IMR-90 (cell line): ENCODE results near the gene C6orf47. TPM values are rescaled to one million over a fixed set of nuclear protein-coding genes. Genes with fewer than 3 reads are reported as not detected.
A peak's percentile ranks its signal among the peaks of the same experiment; 100 is the strongest.

Experiments used
- ATAC-seq: fragments of 200-7000 bp; cut with Tn5 transposase; 2 replicates; pipeline ENCODE4 v1.9.1; 2020; ENCODE audit warnings: low read depth, mild to moderate bottlenecking, moderate library complexity
- BruUV-seq: library from RNA; stranded (reverse); fragments of 400-500 nt; replicated peaks from 2 replicates; lab custom pipeline; 2021; lab: Mats Ljungman, UMichigan
- CTCF ChIA-PET: fragments of 300-600 bp; formaldehyde crosslinking; extraction: SDS; loops from one replicate; lab custom pipeline; 2021; ENCODE audit warnings: antibody characterized with exemption; lab: Yijun Ruan, JAX
- POLR2A ChIA-PET: fragments of 300-600 bp; sonication (Branson Sonifier 250); formaldehyde crosslinking; loops from one replicate; lab custom pipeline; 2022; ENCODE audit warnings: antibody characterized with exemption; ENCODE audit not compliant: unreplicated experiment; lab: Charles Lee
- DNase-seq: peaks from one replicate; pipeline ENCODE4 v3.0.0; 2013
- H2AFZ ChIP-seq: replicated peaks from 2 replicates; pipeline ENCODE3; 2013; ENCODE audit warnings: low read length, mild to moderate bottlenecking; ENCODE audit not compliant: poor library complexity
- H2AK5ac ChIP-seq: 2 replicates; pipeline ENCODE4 v1.6.1; 2013; ENCODE audit warnings: low read depth, low read length, inconsistent platforms
- H2AK9ac ChIP-seq: replicated peaks from 2 replicates; pipeline ENCODE3; 2013; ENCODE audit warnings: mild to moderate bottlenecking, low read depth, low read length, moderate library complexity; ENCODE audit not compliant: poor library complexity
- H2BK120ac ChIP-seq: 2 replicates; pipeline ENCODE4 v1.6.1; 2013; ENCODE audit warnings: low read depth, low read length, inconsistent platforms
- H2BK15ac ChIP-seq: 3 replicates; pipeline ENCODE4 v1.6.1; 2013; ENCODE audit warnings: low read depth, low read length, inconsistent platforms
- H2BK20ac ChIP-seq: 2 replicates; pipeline ENCODE4 v1.6.1; 2013; ENCODE audit warnings: low read depth, mild to moderate bottlenecking, inconsistent platforms, low read length, moderate library complexity
- H2BK5ac ChIP-seq: 2 replicates; pipeline ENCODE4 v1.6.1; 2013; ENCODE audit warnings: mild to moderate bottlenecking, low read depth, low read length, inconsistent platforms; ENCODE audit not compliant: poor library complexity, severe bottlenecking
- H3K14ac ChIP-seq: replicated peaks from 2 replicates; pipeline ENCODE4 v1.6.1; 2013; ENCODE audit warnings: low read depth, low read length, inconsistent platforms
- H3K18ac ChIP-seq: 2 replicates; pipeline ENCODE4 v1.6.1; 2013; ENCODE audit warnings: low read depth, low read length, control low read depth
- H3K23ac ChIP-seq: 2 replicates; pipeline ENCODE4 v1.6.1; 2013; ENCODE audit warnings: low read depth, low read length, inconsistent platforms
- H3K27ac ChIP-seq: 2 replicates; pipeline ENCODE4 v1.5.1; 2013; ENCODE audit warnings: mild to moderate bottlenecking, control low read depth, low read length; ENCODE audit not compliant: insufficient read depth
- H3K27me3 ChIP-seq: 2 replicates; pipeline ENCODE4 v1.6.1; 2013; ENCODE audit warnings: low read length; ENCODE audit not compliant: control insufficient read depth, insufficient read depth
- H3K36me3 ChIP-seq: 2 replicates; pipeline ENCODE4 v1.6.1; 2013; ENCODE audit warnings: low read length, mixed read lengths; ENCODE audit not compliant: control insufficient read depth, insufficient read depth
- H3K4ac ChIP-seq: 2 replicates; pipeline ENCODE4 v1.6.1; 2013; ENCODE audit warnings: low read depth, low read length, inconsistent platforms
- H3K4me1 ChIP-seq: 2 replicates; pipeline ENCODE4 v1.6.1; 2013; ENCODE audit warnings: low read length, mixed read lengths; ENCODE audit not compliant: control insufficient read depth, insufficient read depth
- H3K4me2 ChIP-seq: 2 replicates; pipeline ENCODE4 v1.6.1; 2013; ENCODE audit warnings: low read depth, mild to moderate bottlenecking, control low read depth, low read length, moderate library complexity
- H3K4me3 ChIP-seq: 2 replicates; pipeline ENCODE4 v1.5.1; 2013; ENCODE audit warnings: low read depth, mild to moderate bottlenecking, control low read depth, low read length, moderate library complexity; ENCODE audit not compliant: insufficient read depth
- H3K56ac ChIP-seq: 2 replicates; pipeline ENCODE4 v1.6.1; 2013; ENCODE audit warnings: low read length, inconsistent platforms; ENCODE audit not compliant: insufficient read depth; ENCODE audit errors: extremely low read depth
- H3K79me1 ChIP-seq, 2 experiments: 2 replicates each; pipeline ENCODE4 v1.6.1; 2013; ENCODE audit warnings: low read length in 2 of 2, inconsistent platforms in 1 of 2, low read depth in 1 of 2
- H3K9ac ChIP-seq: 2 replicates; pipeline ENCODE4 v1.6.1; 2013; ENCODE audit warnings: low read depth, low read length, control low read depth
- H3K9me1 ChIP-seq: 2 replicates; pipeline ENCODE4 v1.6.1; 2013; ENCODE audit warnings: low read length, inconsistent platforms; ENCODE audit not compliant: insufficient read depth
- H3K9me3 ChIP-seq: 2 replicates; pipeline ENCODE4 v1.6.1; 2013; ENCODE audit warnings: low read length; ENCODE audit not compliant: control insufficient read depth, insufficient read depth
- H4K20me1 ChIP-seq: 2 replicates; pipeline ENCODE4 v1.6.1; 2013; ENCODE audit warnings: low read length, inconsistent platforms; ENCODE audit not compliant: insufficient read depth
- H4K5ac ChIP-seq: 2 replicates; pipeline ENCODE4 v1.6.1; 2013; ENCODE audit warnings: mild to moderate bottlenecking, low read depth, low read length, control low read depth
- H4K8ac ChIP-seq, 2 experiments: 2 replicates each; pipeline ENCODE4 v1.6.1; 2013; ENCODE audit warnings: low read depth in 2 of 2, low read length in 2 of 2, control low read depth in 1 of 2, inconsistent platforms in 1 of 2
- H4K91ac ChIP-seq: 2 replicates; pipeline ENCODE4 v1.6.1; 2013; ENCODE audit warnings: low read depth, low read length, inconsistent platforms; ENCODE audit not compliant: insufficient read depth
- NFE2L2 ChIP-seq: fragments of 150-350 bp; IDR thresholded peaks from 2 replicates; pipeline ENCODE4 v1.6.1; 2016; ENCODE audit warnings: low read depth, mild to moderate bottlenecking, low read length
- WGBS, 2 experiments: methylation state at CpG; one replicate each; pipeline versions ENCODE4 v1.1.5 to v1.1.7; 2013; ENCODE audit warnings: missing lambda C conversion rate in 2 of 2; ENCODE audit not compliant: insufficient read length in 1 of 2; ENCODE audit errors: extremely low coverage in 2 of 2; 5-methylcytosine and 5-hydroxymethylcytosine counted together
- dilution Hi-C: fragments of 300-500 bp; cut with HindIII; formaldehyde crosslinking; loops from one replicate; pipeline ENCODE4 v1.14.3; 2018; ENCODE audit warnings: low sequenced_read_pairs; ENCODE audit not compliant: unreplicated experiment
- in situ Hi-C: fragments of 300-500 bp; cut with MboI; formaldehyde crosslinking; loops from 3 replicates; pipeline ENCODE4 v1.14.3; 2019; ENCODE audit warnings: low sequenced_read_pairs, inconsistent platforms, mixed read lengths
- intact Hi-C: fragments of 100-400 bp; cut with micrococcal nuclease; formaldehyde crosslinking; loops from 2 replicates; pipeline ENCODE4 v1.10.0; 2022
- polyA plus RNA-seq, 3 experiments: library from polyadenylated mRNA; depleted of rRNA; stranded (reverse); fragments of >200 nt; gene quantifications; 2 replicates each; pipeline ENCODE4 v1.2.3, GENCODE V29; 2012; ENCODE audit warnings: low replicate concordance in 1 of 3
- total RNA-seq: library from RNA; depleted of rRNA; stranded (reverse); fragments of >200 nt; gene quantifications from 2 replicates; pipeline ENCODE4 v1.2.3, GENCODE V29; 2012

C6orf47 gene
- total and polyA plus RNA-seq, 2 of the 4 experiments (the other 2 are of a cell fraction) = 8.9 to 14.2 TPM

GRCh38 chr6:31633447-31633846 lies 27.1 kb downstream of the C6orf47 start:
- no peak overlapping the region for H2BK120ac ChIP-seq
- no CpG with 5 or more reads among the region's 7 CpGs for WGBS, 2 experiments
- no peak overlapping the region for H3K4me2 ChIP-seq
- POLR2A ChIA-PET = no interaction called here
- H4K8ac ChIP-seq = no peak overlapping the region
- H2BK15ac ChIP-seq = no peak overlapping the region
- no peak for TF ChIP-seq NFE2L2
- peaks cover 24% of the 10 kb centered on the region for H4K20me1 ChIP-seq
- H3K36me3 ChIP-seq = peaks cover 87% of the 10 kb centered on the region
- H3K9me3 ChIP-seq = no peaks in the 10 kb centered on the region
- no peak overlapping the region for H3K4me3 ChIP-seq
- ATAC-seq (no peak), DNase-seq (no peak)
- no peaks in the 10 kb centered on the region for H3K9me1 ChIP-seq
- H3K56ac ChIP-seq = no peak overlapping the region
- H3K27ac ChIP-seq = no peak overlapping the region
- H3K9ac ChIP-seq = no peak overlapping the region
- H2AK9ac ChIP-seq = no peak overlapping the region
- H3K4ac ChIP-seq = no peak overlapping the region
- no peak overlapping the region for H3K14ac ChIP-seq
- dilution Hi-C loops = no loop called here
- H3K18ac ChIP-seq = no peak overlapping the region
- H3K27me3 ChIP-seq = no peaks in the 10 kb centered on the region
- no peak overlapping the region for H4K91ac ChIP-seq
- no peak overlapping the region for H2AFZ ChIP-seq
- CTCF ChIA-PET = no interaction called here
- H2BK5ac ChIP-seq = peak overlapping the region; percentile 41
- no peak overlapping the region for H3K23ac ChIP-seq
- peaks cover 31 to 46% of the 10 kb centered on the region in 2 experiments for H3K79me1 ChIP-seq
- in situ Hi-C loops = no loop called here
- no TSS peak for BruUV-seq
- H3K4me1 ChIP-seq = no peaks in the 10 kb centered on the region
- no peak overlapping the region for H2BK20ac ChIP-seq
- intact Hi-C loops = no loop called here
- H2AK5ac ChIP-seq = no peak overlapping the region
- no peak overlapping the region for H4K5ac ChIP-seq
